ENCODE data around the gene PROSER3. TPM values are rescaled to one million over a fixed set of nuclear protein-coding genes. Genes with fewer than 3 reads are reported as not detected.
A peak's percentile ranks its signal among the peaks of the same experiment; 100 is the strongest.

The PROSER3 gene
- total and polyA plus RNA-seq, 2 donors (not counting 1 experiment from before 2014, with no cell fraction given), result 3.8 to 8.1 TPM

- H3K4me3 ChIP-seq (replicated peaks in 1 of 4; ENCODE audit: control extremely low read depth in 1 of 4, insufficient read depth in 1 of 4, low read depth in 3 of 4, low read length in 4 of 4), result peak overlapping the region; percentile 60 to 91 (median 78)
- no peaks in the 10 kb centered on the region for H3K36me3 ChIP-seq (ENCODE audit: control insufficient read depth, insufficient read depth, low read length)
- peaks cover 12% of the 10 kb centered on the region for H3K4me1 ChIP-seq (ENCODE audit: control insufficient read depth, extremely low read depth, insufficient read depth, low read length)
- peak overlapping the region; percentile 94 for H3K9ac ChIP-seq (ENCODE audit: insufficient read depth, low read length)
- peak overlapping the region; percentile 89 for H3K4me2 ChIP-seq (ENCODE audit: extremely low read depth, insufficient read depth, low read length)
- peak overlapping the region; percentile 95 for H3K27ac ChIP-seq (ENCODE audit: insufficient read depth, low read length)
- no peaks in the 10 kb centered on the region for H3K9me3 ChIP-seq (ENCODE audit: control insufficient read depth, insufficient read depth, low read depth, low read length)
- peak; percentile 44 to 52 for TF ChIP-seq CTCF (conservative IDR thresholded peaks at IDR 0.05 in 1 of 2, IDR thresholded peaks at IDR 0.05 in 1 of 2; ENCODE audit: low read depth in 1 of 2, low read length in 2 of 2)
- TF ChIP-seq EZH2 (IDR thresholded peaks at IDR 0.05; ENCODE audit: low read length, missing control alignments), result no peak
- peaks cover 16% of the 10 kb centered on the region for H3K79me2 ChIP-seq (ENCODE audit: control insufficient read depth, insufficient read depth, low read length)
- H2AFZ ChIP-seq (ENCODE audit: low read length), result peak overlapping the region; percentile 73
- DNase-seq (ENCODE audit: low read depth in 2 of 2), result peak; percentile 92 to 96
- no peaks in the 10 kb centered on the region for H4K20me1 ChIP-seq (ENCODE audit: control insufficient read depth, extremely low read depth, insufficient read depth, low read length)
- no peaks in the 10 kb centered on the region for H3K27me3 ChIP-seq (ENCODE audit: control insufficient read depth, insufficient read depth, low read length)
Measured at GRCh38 chr19:35744430-35745327, 13.3 kb upstream of the PROSER3 start.

GRCh38 chr19:35745328-35746086 is 12.5 kb upstream of the PROSER3 start, which contains the start of the genes PSENEN and U2AF1L4:
TSS of gene PSENEN (plus strand) at chr19:35745651. CDS start at chr19:35745931, 280 bp downstream.
TSS of gene U2AF1L4 (minus strand) at chr19:35745418. CDS start at chr19:35745391, 27 bp downstream.
- Histone ChIP-seq H3K79me2 (ENCODE audit: control insufficient read depth, insufficient read depth, low read length) (peaks cover 24% of the 10 kb centered on the region), H3K36me3 (ENCODE audit: control insufficient read depth, insufficient read depth, low read length) (no peaks in the 10 kb centered on the region), H3K9ac (ENCODE audit: insufficient read depth, low read length) (peak within 1 kb of the TSS; percentile 94), H3K4me1 (ENCODE audit: control insufficient read depth, extremely low read depth, insufficient read depth, low read length) (peaks cover 8% of the 10 kb centered on the region), H3K4me3 (replicated peaks in 1 of 4; ENCODE audit: control extremely low read depth in 1 of 4, insufficient read depth in 1 of 4, low read depth in 3 of 4, low read length in 4 of 4) (peak within 1 kb of the TSS; percentile 72 to 91 (median 82)), H3K27me3 (ENCODE audit: control insufficient read depth, insufficient read depth, low read length) (no peaks in the 10 kb centered on the region), H3K4me2 (ENCODE audit: extremely low read depth, insufficient read depth, low read length) (peak within 1 kb of the TSS; percentile 89), H4K20me1 (ENCODE audit: control insufficient read depth, extremely low read depth, insufficient read depth, low read length) (no peaks in the 10 kb centered on the region), H3K9me3 (ENCODE audit: control insufficient read depth, insufficient read depth, low read depth, low read length) (no peaks in the 10 kb centered on the region), H3K27ac (ENCODE audit: insufficient read depth, low read length) (peak within 1 kb of the TSS; percentile 95), H2AFZ (ENCODE audit: low read length) (peak within 1 kb of the TSS; percentile 73)
- TF ChIP-seq EZH2 (IDR thresholded peaks at IDR 0.05; ENCODE audit: low read length, missing control alignments) (no peak), CTCF (conservative IDR thresholded peaks at IDR 0.05 in 1 of 2, IDR thresholded peaks at IDR 0.05 in 1 of 2; ENCODE audit: low read depth in 1 of 2, low read length in 2 of 2) (no peak)
- DNase-seq (ENCODE audit: low read depth in 2 of 2), result peak; percentile 99 to 100

GRCh38 chr19:35746087-35746462 is 11.9 kb upstream of the PROSER3 start:
- H3K27me3 ChIP-seq (ENCODE audit: control insufficient read depth, insufficient read depth, low read length), result no peaks in the 10 kb centered on the region
- no peaks in the 10 kb centered on the region for H3K9me3 ChIP-seq (ENCODE audit: control insufficient read depth, insufficient read depth, low read depth, low read length)
- TF ChIP-seq EZH2 (IDR thresholded peaks at IDR 0.05; ENCODE audit: low read length, missing control alignments) (no peak), CTCF (conservative IDR thresholded peaks at IDR 0.05 in 1 of 2, IDR thresholded peaks at IDR 0.05 in 1 of 2; ENCODE audit: low read depth in 1 of 2, low read length in 2 of 2) (no peak)
- H3K4me3 ChIP-seq (replicated peaks in 1 of 4; ENCODE audit: control extremely low read depth in 1 of 4, insufficient read depth in 1 of 4, low read depth in 3 of 4, low read length in 4 of 4), result peak overlapping the region; percentile 72 to 91 (median 82)
- DNase-seq (ENCODE audit: low read depth in 2 of 2), result no peak
- H3K36me3 ChIP-seq (ENCODE audit: control insufficient read depth, insufficient read depth, low read length), result no peaks in the 10 kb centered on the region
- H3K9ac ChIP-seq (ENCODE audit: insufficient read depth, low read length), result peak overlapping the region; percentile 60
- peaks cover 6% of the 10 kb centered on the region for H3K4me1 ChIP-seq (ENCODE audit: control insufficient read depth, extremely low read depth, insufficient read depth, low read length)
- H4K20me1 ChIP-seq (ENCODE audit: control insufficient read depth, extremely low read depth, insufficient read depth, low read length), result no peaks in the 10 kb centered on the region
- H3K79me2 ChIP-seq (ENCODE audit: control insufficient read depth, insufficient read depth, low read length), result peaks cover 24% of the 10 kb centered on the region
- H3K4me2 ChIP-seq (ENCODE audit: extremely low read depth, insufficient read depth, low read length), result peak overlapping the region; percentile 86
- H3K27ac ChIP-seq (ENCODE audit: insufficient read depth, low read length), result peak overlapping the region; percentile 95
- H2AFZ ChIP-seq (ENCODE audit: low read length), result no peak overlapping the region
